Stimulated activated naive B cell treated with anti-CD40 and anti-IgM and Interleukin-4, amounts not matched to agents 10 μg/mL and 1 μg/mL and 100 μg/mL, for 72 hours (primary cell): ENCODE measurements around the gene FRRS1L.

ENCODE experiments used
- ATAC-seq, 2 donors: fragments of 150-1000 bp; cut with Tn5 transposase; replicated peaks; 2 replicates each; pipeline ENCODE4 v1.10.0; 2021; ENCODE audit warnings: moderate library complexity in 1 of 2
- DNase-seq: peaks from one replicate; pipeline ENCODE4 v3.0.0; 2021
- H3K27ac Mint-ChIP-seq: one replicate; pipeline ENCODE4 v1.8.0; 2022; ENCODE audit warnings: mild to moderate bottlenecking, mixed read lengths
- H3K27me3 Mint-ChIP-seq, 2 donors: one replicate each; pipeline ENCODE4 v1.8.0; 2022; ENCODE audit warnings: mixed read lengths in 2 of 2
- H3K36me3 Mint-ChIP-seq, 2 donors: one replicate each; pipeline ENCODE4 v1.8.0; 2022; ENCODE audit warnings: mixed read lengths in 2 of 2, mild to moderate bottlenecking in 1 of 2
- H3K4me1 Mint-ChIP-seq, 2 donors: one replicate each; pipeline ENCODE4 v1.8.0; 2022; ENCODE audit warnings: mixed read lengths in 2 of 2, mild to moderate bottlenecking in 1 of 2
- H3K4me3 Mint-ChIP-seq, 2 donors: one replicate each; pipeline ENCODE4 v1.8.0; 2022; ENCODE audit warnings: mild to moderate bottlenecking in 2 of 2, mixed read lengths in 2 of 2, moderate library complexity in 1 of 2
- H3K9me3 Mint-ChIP-seq, 2 donors: one replicate each; pipeline ENCODE4 v1.8.0; 2022; ENCODE audit warnings: mixed read lengths in 2 of 2, mild to moderate bottlenecking in 1 of 2

The FRRS1L gene, protein sequence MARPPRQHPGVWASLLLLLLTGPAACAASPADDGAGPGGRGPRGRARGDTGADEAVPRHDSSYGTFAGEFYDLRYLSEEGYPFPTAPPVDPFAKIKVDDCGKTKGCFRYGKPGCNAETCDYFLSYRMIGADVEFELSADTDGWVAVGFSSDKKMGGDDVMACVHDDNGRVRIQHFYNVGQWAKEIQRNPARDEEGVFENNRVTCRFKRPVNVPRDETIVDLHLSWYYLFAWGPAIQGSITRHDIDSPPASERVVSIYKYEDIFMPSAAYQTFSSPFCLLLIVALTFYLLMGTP

GRCh38 chr9:109166771-109167601 lies at the start of gene FRRS1L:
Gene FRRS1L, minus strand, starts transcription at chr9:109167249. Its CDS starts 111 bp downstream, at chr9:109167138.
- peaks cover 0 to 3% of the 10 kb centered on the region in 2 donors for H3K9me3 Mint-ChIP-seq
- DNase-seq (no peak), ATAC-seq (peak in 1 of 2 donors; percentile 14)
- H3K36me3 Mint-ChIP-seq: peaks cover 0 to 2% of the 10 kb centered on the region in 2 donors
- peaks cover 9 to 14% of the 10 kb centered on the region in 2 donors for H3K4me1 Mint-ChIP-seq
- H3K27me3 Mint-ChIP-seq: peaks cover 52 to 64% of the 10 kb centered on the region in 2 donors
- peak within 1 kb of the TSS; percentile 54 to 74 for H3K4me3 Mint-ChIP-seq
- H3K27ac Mint-ChIP-seq: no peak within 1 kb of the TSS

DNA sequence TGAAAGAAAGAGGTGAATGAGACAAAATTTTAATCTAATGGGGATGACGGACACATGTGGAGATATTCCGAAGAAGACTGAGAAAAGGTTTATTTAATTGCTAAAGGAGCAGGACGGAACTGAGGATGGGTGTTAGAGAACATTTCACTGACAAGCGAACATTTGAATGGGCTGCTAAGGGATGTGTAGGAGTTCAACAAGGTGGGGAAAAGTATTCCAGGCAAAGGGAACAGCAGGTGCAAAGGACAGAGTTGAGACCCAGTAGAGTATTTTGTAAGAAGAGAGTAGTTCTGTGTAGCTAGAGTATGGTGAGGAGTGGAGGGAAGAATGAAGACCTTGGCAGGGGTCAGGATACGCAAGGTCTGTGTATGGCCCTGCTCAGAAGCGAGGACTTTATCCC lies 47.4 kb upstream of the FRRS1L start:
- Mint-ChIP-seq H3K4me3 (no peak overlapping the region), H3K9me3 (no peaks in the 10 kb centered on the region), H3K4me1 (peaks cover 3 to 6% of the 10 kb centered on the region in 2 donors), H3K27ac (no peak overlapping the region), H3K27me3 (peaks cover 20 to 29% of the 10 kb centered on the region in 2 donors), H3K36me3 (no peaks in the 10 kb centered on the region)
- DNase-seq (no peak), ATAC-seq (no peak)

- H3K27me3 Mint-ChIP-seq: peaks cover 15 to 25% of the 10 kb centered on the region in 2 donors
- peaks cover under 1 to 1% of the 10 kb centered on the region in 2 donors for H3K4me1 Mint-ChIP-seq
- no peaks in the 10 kb centered on the region for H3K9me3 Mint-ChIP-seq
- H3K4me3 Mint-ChIP-seq: no peak overlapping the region
- no peak for DNase-seq
- H3K36me3 Mint-ChIP-seq: no peaks in the 10 kb centered on the region
- H3K27ac Mint-ChIP-seq: no peak overlapping the region
- no peak for ATAC-seq
These were observed 46.5 kb upstream of the FRRS1L start for GRCh38 chr9:109213285-109214121.

GRCh38 chr9:109212768-109213167 lies 45.7 kb upstream of the FRRS1L start:
- ATAC-seq: no peak
- no peak overlapping the region for H3K27ac Mint-ChIP-seq
- no peaks in the 10 kb centered on the region for H3K36me3 Mint-ChIP-seq
- no peaks in the 10 kb centered on the region for H3K4me1 Mint-ChIP-seq
- H3K9me3 Mint-ChIP-seq: no peaks in the 10 kb centered on the region
- no peak for DNase-seq
- peaks cover 17 to 23% of the 10 kb centered on the region in 2 donors for H3K27me3 Mint-ChIP-seq
- H3K4me3 Mint-ChIP-seq: no peak overlapping the region

DNA sequence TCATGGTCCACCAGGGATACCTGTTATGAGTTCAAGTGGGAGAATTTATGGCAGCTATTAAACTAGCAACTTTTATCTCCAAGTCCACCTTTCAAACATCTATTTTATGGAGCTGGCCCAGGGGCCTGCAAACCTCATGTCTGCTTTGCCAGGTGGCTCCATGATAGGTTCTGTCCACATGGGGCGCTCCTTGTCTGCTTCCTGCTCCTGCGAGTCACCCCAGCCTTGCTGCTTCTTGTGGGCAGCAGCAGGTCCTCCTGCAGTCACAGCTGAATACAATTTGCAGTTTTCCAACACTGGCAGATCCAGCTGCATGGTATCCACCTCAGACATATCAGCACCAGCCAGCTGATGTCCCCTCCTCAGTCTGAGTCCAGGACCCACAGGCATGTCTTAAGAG lies 39.6 kb upstream of the FRRS1L start:
- no peak overlapping the region for H3K27ac Mint-ChIP-seq
- H3K9me3 Mint-ChIP-seq: no peaks in the 10 kb centered on the region
- ATAC-seq (no peak), DNase-seq (no peak)
- H3K36me3 Mint-ChIP-seq: no peaks in the 10 kb centered on the region
- H3K4me3 Mint-ChIP-seq: no peak overlapping the region
- peaks cover 14 to 24% of the 10 kb centered on the region in 2 donors for H3K27me3 Mint-ChIP-seq
- H3K4me1 Mint-ChIP-seq: no peaks in the 10 kb centered on the region

DNA sequence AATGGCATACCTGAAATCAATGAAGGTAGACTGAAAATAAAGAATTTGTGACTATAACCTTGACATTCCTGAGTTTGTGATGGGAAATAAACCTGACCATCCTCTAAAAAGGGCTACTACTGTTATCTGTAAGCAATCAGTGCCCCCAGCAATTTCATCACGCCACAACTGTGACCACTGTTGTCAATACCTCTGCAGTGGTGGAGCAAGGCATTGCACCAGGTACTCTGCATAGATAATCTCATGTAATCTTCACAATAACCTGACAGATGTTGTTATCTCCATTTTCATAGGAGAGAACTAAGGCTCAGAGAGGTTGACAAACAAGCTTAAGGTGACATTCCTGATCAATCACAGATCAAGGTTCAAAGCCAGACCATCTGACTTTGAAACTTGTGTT lies 38.5 kb upstream of the FRRS1L start:
- Mint-ChIP-seq H3K9me3 (no peaks in the 10 kb centered on the region), H3K27me3 (peaks cover 9 to 17% of the 10 kb centered on the region in 2 donors), H3K36me3 (no peaks in the 10 kb centered on the region), H3K4me1 (no peaks in the 10 kb centered on the region), H3K4me3 (no peak overlapping the region), H3K27ac (no peak overlapping the region)
- peak in 1 of 2 donors; percentile 31 for ATAC-seq
- no peak for DNase-seq

DNA sequence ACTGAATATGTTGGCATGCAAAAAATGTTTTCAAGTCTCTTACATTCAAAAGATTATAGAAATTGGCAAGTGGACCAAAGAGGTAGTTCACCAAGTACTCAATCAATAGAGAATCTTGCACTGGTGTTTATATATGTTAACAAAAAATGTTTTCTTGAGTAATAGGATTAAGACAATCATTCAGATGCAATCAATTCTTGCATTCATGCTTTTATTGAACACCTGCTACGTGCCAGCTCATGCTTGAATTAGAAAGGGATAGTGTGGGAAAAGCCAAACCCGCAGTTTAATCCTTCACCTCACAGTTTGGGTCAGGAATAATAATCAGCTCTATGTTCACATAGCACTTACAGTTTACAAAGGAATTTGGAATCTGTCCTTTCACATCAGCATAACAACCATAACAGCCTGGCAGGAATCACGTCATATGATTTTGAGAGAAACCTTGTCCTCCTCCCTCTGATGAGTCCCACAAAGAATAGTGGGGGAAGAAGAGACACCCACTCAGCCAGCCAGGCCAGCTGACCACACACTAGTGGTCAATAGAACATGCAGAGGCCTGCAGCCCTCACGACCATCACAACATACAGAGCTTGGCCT lies 36.8 kb upstream of the FRRS1L start:
- H3K27me3 Mint-ChIP-seq: peaks cover 9 to 17% of the 10 kb centered on the region in 2 donors
- no peak overlapping the region for H3K4me3 Mint-ChIP-seq
- no peaks in the 10 kb centered on the region for H3K4me1 Mint-ChIP-seq
- no peaks in the 10 kb centered on the region for H3K36me3 Mint-ChIP-seq
- H3K9me3 Mint-ChIP-seq: no peaks in the 10 kb centered on the region
- ATAC-seq: no peak
- no peak overlapping the region for H3K27ac Mint-ChIP-seq
- no peak for DNase-seq

DNA sequence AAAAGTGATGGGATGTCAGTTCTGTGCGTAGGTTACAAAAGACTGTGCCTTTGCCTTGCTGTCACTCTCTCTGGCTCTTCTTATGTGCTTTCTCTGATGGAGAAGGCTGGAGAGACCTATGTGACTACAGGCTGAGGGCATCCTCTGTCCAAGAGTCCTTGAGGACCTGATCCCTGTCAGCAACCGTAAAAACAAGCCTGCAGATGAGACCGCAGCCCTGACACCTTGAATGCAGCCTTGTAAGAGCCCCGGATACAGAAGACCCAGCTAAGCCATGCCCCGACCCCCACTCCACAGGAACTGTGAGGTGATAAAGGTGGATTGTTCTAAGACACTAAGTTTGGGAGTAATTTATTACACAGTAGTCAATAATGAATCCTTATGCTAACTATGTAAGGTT lies 32.6 kb upstream of the FRRS1L start:
- Mint-ChIP-seq H3K4me3 (no peak overlapping the region), H3K4me1 (no peaks in the 10 kb centered on the region), H3K27ac (no peak overlapping the region), H3K9me3 (no peaks in the 10 kb centered on the region), H3K36me3 (no peaks in the 10 kb centered on the region), H3K27me3 (peaks cover 0 to 6% of the 10 kb centered on the region in 2 donors)
- ATAC-seq: no peak
- no peak for DNase-seq

DNA sequence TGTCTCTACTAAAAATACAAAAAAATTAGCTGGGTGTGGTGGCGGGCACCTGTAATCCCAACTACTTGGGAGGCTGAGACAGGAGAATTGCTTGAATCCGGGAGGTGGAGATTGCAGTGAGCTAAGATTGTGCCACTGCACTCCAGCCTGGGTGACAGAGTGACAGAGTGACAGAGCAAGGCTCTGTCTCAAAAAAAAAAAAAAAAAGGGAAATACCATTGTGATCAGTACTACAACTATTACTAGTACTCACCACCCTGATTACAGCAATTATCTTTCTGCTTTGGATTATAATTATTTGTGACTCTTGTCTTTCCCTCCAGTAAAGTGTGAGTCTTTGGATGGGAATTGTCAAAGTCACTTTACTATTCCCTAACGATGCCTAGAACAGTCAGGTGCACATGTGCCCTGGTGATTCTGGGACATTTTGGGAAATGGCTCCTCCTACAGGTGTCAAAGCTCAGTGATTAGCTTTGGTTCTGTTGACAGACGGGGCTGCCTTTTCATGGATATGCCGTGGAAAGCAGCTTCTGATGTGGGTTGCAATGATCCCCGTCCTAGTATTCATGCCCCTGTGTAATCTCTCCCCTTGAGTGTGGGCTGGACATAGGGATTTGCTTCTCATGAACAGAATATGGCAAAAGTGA lies 31.8 kb upstream of the FRRS1L start:
- no peaks in the 10 kb centered on the region for H3K9me3 Mint-ChIP-seq
- H3K36me3 Mint-ChIP-seq: no peaks in the 10 kb centered on the region
- no peak overlapping the region for H3K27ac Mint-ChIP-seq
- H3K4me3 Mint-ChIP-seq: no peak overlapping the region
- peaks cover 0 to 5% of the 10 kb centered on the region in 2 donors for H3K27me3 Mint-ChIP-seq
- no peaks in the 10 kb centered on the region for H3K4me1 Mint-ChIP-seq
- peak; percentile 56 to 62 for ATAC-seq
- no peak for DNase-seq

GRCh38 chr9:109193974-109194556 lies 27.0 kb upstream of the FRRS1L start:
- H3K27ac Mint-ChIP-seq: no peak overlapping the region
- H3K9me3 Mint-ChIP-seq: no peaks in the 10 kb centered on the region
- no peak for ATAC-seq
- no peak overlapping the region for H3K4me3 Mint-ChIP-seq
- H3K36me3 Mint-ChIP-seq: no peaks in the 10 kb centered on the region
- H3K4me1 Mint-ChIP-seq: no peaks in the 10 kb centered on the region
- peaks cover 6 to 8% of the 10 kb centered on the region in 2 donors for H3K27me3 Mint-ChIP-seq
- DNase-seq: no peak

GRCh38 chr9:109192732-109193361 lies 25.8 kb upstream of the FRRS1L start:
- ATAC-seq (no peak), DNase-seq (no peak)
- H3K27me3 Mint-ChIP-seq: peaks cover 12 to 20% of the 10 kb centered on the region in 2 donors
- no peak overlapping the region for H3K4me3 Mint-ChIP-seq
- no peak overlapping the region for H3K27ac Mint-ChIP-seq
- H3K9me3 Mint-ChIP-seq: no peaks in the 10 kb centered on the region
- H3K36me3 Mint-ChIP-seq: no peaks in the 10 kb centered on the region
- no peaks in the 10 kb centered on the region for H3K4me1 Mint-ChIP-seq

GRCh38 chr9:109191746-109192145 lies 24.7 kb upstream of the FRRS1L start:
- DNase-seq: no peak
- H3K4me3 Mint-ChIP-seq: no peak overlapping the region
- no peaks in the 10 kb centered on the region for H3K36me3 Mint-ChIP-seq
- peaks cover 12 to 20% of the 10 kb centered on the region in 2 donors for H3K27me3 Mint-ChIP-seq
- H3K27ac Mint-ChIP-seq: no peak overlapping the region
- no peak for ATAC-seq
- no peaks in the 10 kb centered on the region for H3K9me3 Mint-ChIP-seq
- H3K4me1 Mint-ChIP-seq: no peaks in the 10 kb centered on the region

GRCh38 chr9:109190151-109190550 lies 23.1 kb upstream of the FRRS1L start:
- ATAC-seq: peak; percentile 33 to 57
- DNase-seq: no peak
- no peaks in the 10 kb centered on the region for H3K36me3 Mint-ChIP-seq

More at GRCh38 chr9:109190151-109190550, 23.1 kb upstream of the FRRS1L start:
- H3K4me1 Mint-ChIP-seq: peaks cover 3 to 7% of the 10 kb centered on the region in 2 donors
- H3K27me3 Mint-ChIP-seq: peaks cover 18 to 20% of the 10 kb centered on the region in 2 donors
- no peaks in the 10 kb centered on the region for H3K9me3 Mint-ChIP-seq
- no peak overlapping the region for H3K4me3 Mint-ChIP-seq
- H3K27ac Mint-ChIP-seq: no peak overlapping the region
